Heart right ventricle (tissue), 16 donors: ENCODE data around the gene TMEM72. TPM values are rescaled to one million over a fixed set of nuclear protein-coding genes. Genes with fewer than 3 reads are reported as not detected.

Experiments used
- ATAC-seq, 8 donors: fragments of 200-7000 bp; cut with Tn5 transposase; one replicate each; pipeline ENCODE4 v1.9.1; 2020; ENCODE audit warnings: mild to moderate bottlenecking in 8 of 8, moderate library complexity in 8 of 8, moderate number of reproducible peaks in 1 of 8
- DNase-seq, 2 donors: peaks; one replicate each; pipeline ENCODE4 v3.0.0-alpha.2; 2020
- H3K27ac ChIP-seq, 10 donors: fragments of 200-600 bp; sonication (generic) in 2 of 10; one replicate each; pipeline versions ENCODE4 v1.5.0 to v1.8.0; 2020 to 2022; ENCODE audit warnings: mild to moderate bottlenecking in 3 of 10
- H3K27me3 ChIP-seq, 7 donors: fragments of 200-600 bp; one replicate each; pipeline ENCODE4 v1.8.0; 2021 to 2022; ENCODE audit warnings: mild to moderate bottlenecking in 2 of 7
- H3K36me3 ChIP-seq, 9 donors: fragments of 200-600 bp; sonication (generic) in 1 of 9; one replicate each; pipeline versions ENCODE4 v1.5.0 to v1.8.0; 2020 to 2022; ENCODE audit warnings: mild to moderate bottlenecking in 2 of 9
- H3K4me1 ChIP-seq, 9 donors: fragments of 200-600 bp; sonication (generic) in 1 of 9; one replicate each; pipeline versions ENCODE4 v1.5.0 to v1.8.0; 2020 to 2022; ENCODE audit warnings: mild to moderate bottlenecking in 4 of 9
- H3K4me3 ChIP-seq, 10 donors: fragments of 200-600 bp; sonication (generic) in 2 of 10; one replicate each; pipeline versions ENCODE4 v1.5.0 to v1.8.0; 2020 to 2022; ENCODE audit warnings: mild to moderate bottlenecking in 7 of 10, moderate library complexity in 2 of 10
- H3K9me3 ChIP-seq, 11 donors: fragments of 200-600 bp in 10 of 11; sonication (generic) in 2 of 11; one replicate each; pipeline versions ENCODE4 v1.5.0 to v1.8.0; 2013 to 2022; ENCODE audit warnings: mild to moderate bottlenecking in 2 of 11, control low read depth in 1 of 11, moderate library complexity in 1 of 11
- WGBS, 2 donors: extraction: QIAGEN DNeasy Blood & Tissue Kit; methylation state at CpG; one replicate each; pipeline ENCODE4 v1.1.7; 2013; ENCODE audit warnings: inconsistent platforms in 1 of 2; 5-methylcytosine and 5-hydroxymethylcytosine counted together
- intact Hi-C, 10 donors: fragments of 100-400 bp; cut with DNase I; formaldehyde crosslinking; loops; one replicate each; pipeline versions ENCODE4 v1.11.1 to v1.14.2; 2022
- polyA plus RNA-seq, 2 donors: library from polyadenylated mRNA; stranded (reverse); fragments of 200-250 nt; gene quantifications; one replicate each; pipeline ENCODE4 v1.2.3, GENCODE V29; 2013
- total RNA-seq, 10 donors: library from RNA; stranded (reverse); fragmentation: NEBNext Ultra II Directional in 3 of 10; extraction: Animal tissue kit (Norgen Biotek cat#: 25700) in 3 of 10; gene quantifications; one replicate each; pipeline versions ENCODE4 v1.2.1 to v1.2.4, GENCODE V29; 2021 to 2023
- TF ChIP-seq, protein P1 (sequence below), 9 donors: fragments of 200-600 bp; sonication (generic) in 2 of 9; IDR thresholded peaks; one replicate each; pipeline versions ENCODE4 v1.5.0 to v1.8.0; 2021 to 2022; ENCODE audit warnings: antibody characterized with exemption in 9 of 9, mild to moderate bottlenecking in 5 of 9, moderate library complexity in 1 of 9
- donor health status: Arrhythmogenic right ventricular cardiomyopathy.
- donor health status: ischemic (EF 13 %, LVEDD 7.1; RV severe dilation, severe dysfunction).
- donor health status: healthy with polysubstance abuse.
- donor health status: DM: no; HTN: yes; CAD: no.
- donor health status: DM: no; HTN: no; CAD: no.
- donor health status: ischemic (EF 25% LVEDD 6.9; RV normal size, moderate dysfunction).
- donor health status: ischemic (EF 25% LVEDD 5.7; RV mildly dilated, moderate dysfunction).
- donor health status: healthy.
- donor health status: DM: yes; HTN: yes; CAD: no.
- donor health status: Ischemic cardiomyopathy.
- donor health status: ischemic (EF 35%, LVEDD 5.7; RV mildly dilated, moderate dysfunction).
- donor health status: nonischemic (EF 11% LVEDD 7.7; RV severe dilation, severe dysfunction).
- donor health status: DM: yes; HTN: yes; CAD: no.
- donor health status: PGD.
- donor health status: ischemic (EF 29% LVEDD 5.4; RV normal size, mild dysfunction).
- donor health status: nonischemic (EF 23%, LVEDD 6.1; RV moderate dilation, normal function).

Gene TMEM72
- total and polyA plus RNA-seq, 12 donors: 0.17 to 0.22 TPM; not detected in 10

DNA sequence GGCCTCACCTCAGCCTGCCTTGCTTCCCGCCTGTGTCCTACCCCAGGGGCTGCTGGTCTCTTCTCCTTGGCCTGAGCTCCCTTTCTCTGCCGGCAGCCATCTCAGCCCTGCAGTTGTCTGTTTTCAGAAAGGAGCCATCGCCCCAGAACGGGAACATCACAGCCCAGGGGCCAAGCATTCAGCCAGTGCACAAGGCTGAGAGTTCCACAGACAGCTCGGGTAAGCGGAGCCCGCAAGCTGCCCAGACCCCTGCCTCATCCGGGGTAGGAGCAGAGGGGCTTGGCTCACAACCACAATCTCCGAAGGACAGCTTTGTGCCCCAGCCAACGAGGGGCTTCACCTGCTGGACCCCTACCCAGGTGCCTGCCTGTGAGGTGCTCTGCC is 72.8 kb downstream of the TMEM72 start:
- TF ChIP-seq, protein P1, sequence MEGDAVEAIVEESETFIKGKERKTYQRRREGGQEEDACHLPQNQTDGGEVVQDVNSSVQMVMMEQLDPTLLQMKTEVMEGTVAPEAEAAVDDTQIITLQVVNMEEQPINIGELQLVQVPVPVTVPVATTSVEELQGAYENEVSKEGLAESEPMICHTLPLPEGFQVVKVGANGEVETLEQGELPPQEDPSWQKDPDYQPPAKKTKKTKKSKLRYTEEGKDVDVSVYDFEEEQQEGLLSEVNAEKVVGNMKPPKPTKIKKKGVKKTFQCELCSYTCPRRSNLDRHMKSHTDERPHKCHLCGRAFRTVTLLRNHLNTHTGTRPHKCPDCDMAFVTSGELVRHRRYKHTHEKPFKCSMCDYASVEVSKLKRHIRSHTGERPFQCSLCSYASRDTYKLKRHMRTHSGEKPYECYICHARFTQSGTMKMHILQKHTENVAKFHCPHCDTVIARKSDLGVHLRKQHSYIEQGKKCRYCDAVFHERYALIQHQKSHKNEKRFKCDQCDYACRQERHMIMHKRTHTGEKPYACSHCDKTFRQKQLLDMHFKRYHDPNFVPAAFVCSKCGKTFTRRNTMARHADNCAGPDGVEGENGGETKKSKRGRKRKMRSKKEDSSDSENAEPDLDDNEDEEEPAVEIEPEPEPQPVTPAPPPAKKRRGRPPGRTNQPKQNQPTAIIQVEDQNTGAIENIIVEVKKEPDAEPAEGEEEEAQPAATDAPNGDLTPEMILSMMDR (IDR thresholded peaks at IDR 0.05): no peak
- ATAC-seq (no peak), DNase-seq (no peak)
- peaks cover 0 to 68% (median 14%) of the 10 kb centered on the region in 9 donors for H3K36me3 ChIP-seq
- H3K4me1 ChIP-seq: peaks cover 56 to 86% (median 77%) of the 10 kb centered on the region in 9 donors
- H3K4me3 ChIP-seq: no peak overlapping the region
- WGBS, 2 donors: 89 to 95% methylated on average over 10 of the region's 10 CpGs
- H3K9me3 ChIP-seq: no peaks in the 10 kb centered on the region
- intact Hi-C loops: no loop called here
- H3K27ac ChIP-seq: peak overlapping the region in 9 of 10 donors; percentile 64 to 97 (median 92)
- H3K27me3 ChIP-seq: no peaks in the 10 kb centered on the region

DNA sequence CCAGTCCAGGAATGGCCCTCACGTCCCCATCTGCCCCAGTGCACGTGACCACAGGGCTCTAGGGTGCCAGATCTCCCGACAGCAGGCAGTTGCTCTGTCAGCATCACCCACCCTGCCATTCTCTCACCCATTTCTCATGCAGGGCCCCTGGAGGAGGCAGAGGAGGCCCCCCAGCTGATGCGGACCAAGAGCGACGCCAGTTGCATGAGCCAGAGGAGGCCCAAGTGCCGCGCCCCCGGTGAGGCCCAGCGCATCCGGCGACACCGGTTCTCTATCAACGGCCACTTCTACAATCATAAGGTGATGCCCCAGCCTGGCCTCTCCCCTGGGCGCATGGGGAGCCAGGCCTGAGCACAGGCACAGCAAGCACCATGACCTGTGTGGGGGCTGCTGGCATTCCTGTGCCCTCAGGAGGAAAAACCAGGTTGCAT is 73.5 kb downstream of the TMEM72 start:
- Histone ChIP-seq H3K27ac (peak overlapping the region; percentile 44 to 97 (median 91)), H3K36me3 (peaks cover 0 to 76% (median 19%) of the 10 kb centered on the region in 9 donors), H3K4me3 (no peak overlapping the region), H3K4me1 (peaks cover 48 to 86% (median 72%) of the 10 kb centered on the region in 9 donors), H3K9me3 (no peaks in the 10 kb centered on the region), H3K27me3 (no peaks in the 10 kb centered on the region)
- intact Hi-C loops: no loop called here
- TF ChIP-seq, protein P1 (IDR thresholded peaks at IDR 0.05): no peak
- peak in 1 of 8 donors; percentile 9 for ATAC-seq
- no peak for DNase-seq
- 49 to 74% methylated on average over 15 of the region's 15 CpGs for WGBS, 2 donors

DNA sequence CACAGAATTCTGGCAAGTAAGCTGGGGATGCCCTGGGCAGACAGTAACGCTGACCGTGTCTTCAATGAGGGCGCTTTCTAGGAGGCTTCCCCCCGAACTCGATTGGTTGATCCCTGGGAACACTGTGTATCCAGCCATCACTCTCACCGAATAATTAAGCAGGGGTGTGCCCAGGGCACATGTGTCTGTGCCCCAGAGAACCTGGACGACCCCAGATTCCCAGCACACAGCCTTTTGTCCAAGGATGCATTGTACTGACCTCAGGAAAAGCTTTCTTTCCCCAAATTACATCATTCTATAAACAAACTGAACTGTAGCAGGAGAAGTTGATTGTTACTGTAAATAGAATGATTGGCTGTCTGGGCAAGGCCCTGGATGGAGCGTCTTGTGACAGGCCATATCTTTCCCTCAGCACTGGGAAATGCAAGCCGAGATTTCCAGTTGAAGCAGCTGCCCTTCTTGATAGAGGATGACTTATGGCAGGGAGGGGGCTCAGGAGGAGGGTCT is 74.1 kb downstream of the TMEM72 start:
- DNase-seq (no peak), ATAC-seq (peak in 3 of 8 donors; percentile 2 to 54 (median 5))
- peaks cover 47 to 86% (median 72%) of the 10 kb centered on the region in 9 donors for H3K4me1 ChIP-seq
- WGBS, 2 donors: 35 to 39% methylated on average over 9 of the region's 9 CpGs
- no peaks in the 10 kb centered on the region for H3K9me3 ChIP-seq
- TF ChIP-seq, protein P1 (IDR thresholded peaks at IDR 0.05): no peak
- no peak overlapping the region for H3K4me3 ChIP-seq
- peaks cover 0 to 81% (median 22%) of the 10 kb centered on the region in 9 donors for H3K36me3 ChIP-seq
- intact Hi-C loops: no loop called here
- peak overlapping the region; percentile 44 to 97 (median 91) for H3K27ac ChIP-seq
- H3K27me3 ChIP-seq: no peaks in the 10 kb centered on the region

DNA sequence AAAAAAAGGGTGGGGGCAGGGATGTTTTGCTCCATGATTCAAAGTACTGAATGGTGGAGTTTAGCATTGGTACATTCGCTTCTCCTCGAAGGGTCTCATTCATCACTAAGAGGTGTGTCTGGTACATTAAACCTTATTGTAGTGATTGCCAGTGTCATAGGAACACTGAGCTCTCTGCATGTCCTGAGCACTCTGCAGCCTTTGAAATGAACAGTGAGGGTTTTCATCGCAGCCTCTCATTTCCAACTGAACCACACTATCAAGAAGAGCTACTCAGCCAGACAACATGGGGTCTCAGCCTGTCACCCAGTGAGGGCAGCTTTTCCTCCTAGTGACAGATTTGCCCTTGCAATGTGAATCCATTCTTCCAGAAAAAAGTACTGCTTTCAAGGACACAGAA is 75.0 kb downstream of the TMEM72 start:
- peaks cover 48 to 86% (median 72%) of the 10 kb centered on the region in 9 donors for H3K4me1 ChIP-seq
- TF ChIP-seq, protein P1 (IDR thresholded peaks at IDR 0.05): no peak
- H3K4me3 ChIP-seq: no peak overlapping the region
- ATAC-seq (no peak), DNase-seq (no peak)
- intact Hi-C loops: no loop called here
- H3K27ac ChIP-seq: peak overlapping the region; percentile 19 to 97 (median 91)
- H3K9me3 ChIP-seq: no peaks in the 10 kb centered on the region
- 61 to 64% methylated on average over 3 of the region's 3 CpGs for WGBS, 2 donors
- no peaks in the 10 kb centered on the region for H3K27me3 ChIP-seq
- H3K36me3 ChIP-seq: peaks cover 0 to 90% (median 22%) of the 10 kb centered on the region in 9 donors

Other genes with a start within 250 kb of the TMEM72 start
- gene RASSF4, start 48.5 kb downstream of the TMEM72 start, total RNA-seq: 100 to 1,000 TPM in 2 of 10 donors, 10 to 100 TPM in 8; 73.3 to 120 (median 79.9) TPM
- 10 to 100 TPM; 41.2 to 89.4 TPM for gene RASSF4, start 48.5 kb downstream of the TMEM72 start, polyA plus RNA-seq
- 100 to 1,000 TPM in 1 of 10 donors, 10 to 100 TPM in 9; 10.0 to 172 (median 23.8) TPM for gene DEPP1, start 67.5 kb downstream of the TMEM72 start, total RNA-seq
- gene DEPP1, start 67.5 kb downstream of the TMEM72 start, polyA plus RNA-seq: 10 to 100 TPM; 27.6 to 40.3 TPM
- 10 to 100 TPM; 11.0 to 17.2 (median 15.4) TPM for gene ZNF22, start 89.6 kb downstream of the TMEM72 start, total RNA-seq
- gene ZNF22, start 89.6 kb downstream of the TMEM72 start, polyA plus RNA-seq: 10 to 100 TPM; 16.2 to 16.3 TPM